Measurements from ENCODE around the gene PFKP.

PFKP gene

DNA sequence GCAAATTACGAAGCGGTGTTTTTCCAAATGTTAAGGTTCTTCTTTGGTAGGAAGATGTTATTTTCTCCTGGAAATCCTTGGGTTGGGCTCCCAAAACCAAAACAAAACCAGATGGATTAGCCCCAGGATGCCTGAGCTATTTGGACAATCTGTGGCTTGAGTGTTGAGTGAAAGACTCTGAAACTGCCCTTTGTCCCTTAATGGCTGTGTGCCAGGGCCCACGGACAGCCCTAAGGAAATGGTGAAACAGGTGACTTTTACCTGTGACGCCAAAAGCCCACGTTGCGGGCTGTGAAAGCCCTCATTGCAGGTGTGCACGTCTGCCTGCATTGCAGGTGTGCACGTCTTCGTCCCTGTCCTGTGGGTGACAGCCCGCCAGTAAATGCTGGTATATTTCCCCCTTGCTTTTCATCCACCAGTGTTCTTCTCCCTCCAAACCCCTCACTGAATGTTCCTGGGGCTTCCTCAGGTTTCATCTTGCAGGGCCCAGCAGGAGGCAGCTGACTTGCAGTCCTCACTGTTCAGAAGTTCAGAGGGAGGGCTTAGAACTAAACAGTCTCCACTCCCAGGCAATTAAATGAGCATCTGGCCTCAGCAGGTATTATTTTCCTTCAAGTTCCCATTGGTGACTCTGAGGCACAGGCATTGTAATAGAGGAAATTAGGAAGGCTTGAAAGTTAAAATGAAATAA, 10.7 kb downstream of the PFKP start:
- H3F3A ChIP-seq (ENCODE audit: control insufficient read depth, insufficient read depth): no peaks in the 10 kb centered on the region
- peaks cover 15% of the 10 kb centered on the region for H3K4me1 ChIP-seq (ENCODE audit: control insufficient read depth, low read length)
- H3K9me2 ChIP-seq (replicated peaks; ENCODE audit: control insufficient read depth, low read length): no peaks in the 10 kb centered on the region
- no peak overlapping the region for H3K4me3 ChIP-seq (ENCODE audit: low read length)
- H3K4me2 ChIP-seq (ENCODE audit: low read length): no peak overlapping the region
- H3K27ac ChIP-seq (ENCODE audit: low read depth, low read length): no peak overlapping the region
- peaks cover 97% of the 10 kb centered on the region for H3K79me2 ChIP-seq (ENCODE audit: control insufficient read depth, low read length)
- peaks cover 42% of the 10 kb centered on the region for H4K20me1 ChIP-seq (ENCODE audit: control insufficient read depth, insufficient read depth, low read depth, low read length)
- TF ChIP-seq EZH2phosphoT487 (IDR thresholded peaks at IDR 0.05; ENCODE audit: borderline replicate concordance, low read length): no peak
- TF ChIP-seq, protein P1, sequence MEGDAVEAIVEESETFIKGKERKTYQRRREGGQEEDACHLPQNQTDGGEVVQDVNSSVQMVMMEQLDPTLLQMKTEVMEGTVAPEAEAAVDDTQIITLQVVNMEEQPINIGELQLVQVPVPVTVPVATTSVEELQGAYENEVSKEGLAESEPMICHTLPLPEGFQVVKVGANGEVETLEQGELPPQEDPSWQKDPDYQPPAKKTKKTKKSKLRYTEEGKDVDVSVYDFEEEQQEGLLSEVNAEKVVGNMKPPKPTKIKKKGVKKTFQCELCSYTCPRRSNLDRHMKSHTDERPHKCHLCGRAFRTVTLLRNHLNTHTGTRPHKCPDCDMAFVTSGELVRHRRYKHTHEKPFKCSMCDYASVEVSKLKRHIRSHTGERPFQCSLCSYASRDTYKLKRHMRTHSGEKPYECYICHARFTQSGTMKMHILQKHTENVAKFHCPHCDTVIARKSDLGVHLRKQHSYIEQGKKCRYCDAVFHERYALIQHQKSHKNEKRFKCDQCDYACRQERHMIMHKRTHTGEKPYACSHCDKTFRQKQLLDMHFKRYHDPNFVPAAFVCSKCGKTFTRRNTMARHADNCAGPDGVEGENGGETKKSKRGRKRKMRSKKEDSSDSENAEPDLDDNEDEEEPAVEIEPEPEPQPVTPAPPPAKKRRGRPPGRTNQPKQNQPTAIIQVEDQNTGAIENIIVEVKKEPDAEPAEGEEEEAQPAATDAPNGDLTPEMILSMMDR (IDR thresholded peaks at IDR 0.05; ENCODE audit: low read depth, low read length, poor library complexity, severe bottlenecking): no peak
- H3K36me3 ChIP-seq (ENCODE audit: control insufficient read depth, low read length): peaks cover 76% of the 10 kb centered on the region
- H3K27me3 ChIP-seq (ENCODE audit: control insufficient read depth, low read length): no peaks in the 10 kb centered on the region
- H3K9me3 ChIP-seq (ENCODE audit: control insufficient read depth, insufficient read depth, low read length): no peaks in the 10 kb centered on the region

- Histone ChIP-seq H3K4me2 (ENCODE audit: low read length) (no peak overlapping the region), H3F3A (ENCODE audit: control insufficient read depth, insufficient read depth) (no peaks in the 10 kb centered on the region), H3K4me3 (ENCODE audit: low read length) (no peak overlapping the region), H3K27me3 (ENCODE audit: control insufficient read depth, low read length) (no peaks in the 10 kb centered on the region), H4K20me1 (ENCODE audit: control insufficient read depth, insufficient read depth, low read depth, low read length) (peaks cover 19% of the 10 kb centered on the region), H3K36me3 (ENCODE audit: control insufficient read depth, low read length) (peaks cover 65% of the 10 kb centered on the region), H3K9me3 (ENCODE audit: control insufficient read depth, insufficient read depth, low read length) (no peaks in the 10 kb centered on the region), H3K4me1 (ENCODE audit: control insufficient read depth, low read length) (no peaks in the 10 kb centered on the region), H3K27ac (ENCODE audit: low read depth, low read length) (no peak overlapping the region), H3K79me2 (ENCODE audit: control insufficient read depth, low read length) (peaks cover 89% of the 10 kb centered on the region), H3K9me2 (replicated peaks; ENCODE audit: control insufficient read depth, low read length) (no peaks in the 10 kb centered on the region)
- TF ChIP-seq, protein P1 (IDR thresholded peaks at IDR 0.05; ENCODE audit: low read depth, low read length, poor library complexity, severe bottlenecking): no peak
- no peak for TF ChIP-seq EZH2phosphoT487 (IDR thresholded peaks at IDR 0.05; ENCODE audit: borderline replicate concordance, low read length)
Observed at GRCh38 chr10:3081383-3081981, 14.1 kb downstream of the PFKP start.

GRCh38 chr10:3082290-3082689, 14.9 kb downstream of the PFKP start:
- H3K9me3 ChIP-seq (ENCODE audit: control insufficient read depth, insufficient read depth, low read length): no peaks in the 10 kb centered on the region
- H3K79me2 ChIP-seq (ENCODE audit: control insufficient read depth, low read length): peaks cover 90% of the 10 kb centered on the region
- H3K4me3 ChIP-seq (ENCODE audit: low read length): no peak overlapping the region
- H3K9me2 ChIP-seq (replicated peaks; ENCODE audit: control insufficient read depth, low read length): no peaks in the 10 kb centered on the region
- no peak overlapping the region for H3K27ac ChIP-seq (ENCODE audit: low read depth, low read length)
- H4K20me1 ChIP-seq (ENCODE audit: control insufficient read depth, insufficient read depth, low read depth, low read length): peaks cover 22% of the 10 kb centered on the region
- TF ChIP-seq EZH2phosphoT487 (IDR thresholded peaks at IDR 0.05; ENCODE audit: borderline replicate concordance, low read length): no peak
- TF ChIP-seq, protein P1 (IDR thresholded peaks at IDR 0.05; ENCODE audit: low read depth, low read length, poor library complexity, severe bottlenecking): no peak
- no peak overlapping the region for H3K4me2 ChIP-seq (ENCODE audit: low read length)
- H3K36me3 ChIP-seq (ENCODE audit: control insufficient read depth, low read length): peaks cover 67% of the 10 kb centered on the region
- no peaks in the 10 kb centered on the region for H3K4me1 ChIP-seq (ENCODE audit: control insufficient read depth, low read length)
- no peaks in the 10 kb centered on the region for H3F3A ChIP-seq (ENCODE audit: control insufficient read depth, insufficient read depth)
- no peaks in the 10 kb centered on the region for H3K27me3 ChIP-seq (ENCODE audit: control insufficient read depth, low read length)

Measured in DOHH2 (cell line).